OCI-LY3 (cell line): Measurements from ENCODE around the gene VMO1.
"Not testable (repeated sequence)": the region's sequence is repeated elsewhere in the genome, so short reads cannot be mapped to it uniquely, and the experiment has no call there.

Experiments used
- H2AFZ ChIP-seq: fragments of 200-600, 300-600 bp; shearing (Covaris generic); 2 replicates; pipeline ENCODE4 v1.6.0; 2014; ENCODE audit warnings: antibody characterized with exemption, low read depth, low read length
- H3K27ac ChIP-seq: fragments of 200-600, 300-600 bp; sonication (generic); 2 replicates; pipeline ENCODE4 v1.5.1; 2014; ENCODE audit warnings: mild to moderate bottlenecking, low read length, moderate library complexity, mixed read lengths
- H3K27me3 ChIP-seq: fragments of 200-600, 300-600 bp; sonication (generic); 2 replicates; pipeline ENCODE4 v1.6.1; 2014; ENCODE audit warnings: low read depth, low read length, mixed read lengths
- H3K36me3 ChIP-seq: fragments of 200-600, 300-600 bp; sonication (generic); replicated peaks from 2 replicates; pipeline ENCODE3; 2014; ENCODE audit warnings: low read depth, low read length, mixed read lengths
- H3K4me1 ChIP-seq: fragments of 300-600, 200-600 bp; sonication (generic); 2 replicates; pipeline ENCODE4 v1.6.1; 2014; ENCODE audit warnings: low read length, mixed read lengths
- H3K4me2 ChIP-seq: fragments of 200-600, 300-600 bp; sonication (generic); 2 replicates; pipeline ENCODE4 v1.6.1; 2014; ENCODE audit warnings: low read length, mixed read lengths
- H3K4me3 ChIP-seq: fragments of 300-600, 200-600 bp; sonication (generic); 2 replicates; pipeline ENCODE4 v1.5.1; 2014; ENCODE audit warnings: antibody characterized with exemption, mild to moderate bottlenecking, low read length, moderate library complexity
- H3K79me2 ChIP-seq: fragments of 300-600, 200-600 bp; shearing (Covaris generic); 2 replicates; pipeline ENCODE4 v1.6.1; 2014; ENCODE audit warnings: mild to moderate bottlenecking, low read length, mixed read lengths
- H3K9ac ChIP-seq: fragments of 300-600, 200-600 bp; shearing (Covaris generic); 2 replicates; pipeline ENCODE4 v1.6.0; 2014; ENCODE audit warnings: mild to moderate bottlenecking, low read length, moderate library complexity
- H3K9me3 ChIP-seq: fragments of 200-600, 300-600 bp; shearing (Covaris generic); 2 replicates; pipeline ENCODE4 v1.6.1; 2014; ENCODE audit warnings: low read length, mixed read lengths; ENCODE audit not compliant: insufficient read depth
- H4K20me1 ChIP-seq: fragments of 200-600, 300-600 bp; sonication (generic); 2 replicates; pipeline ENCODE4 v1.6.1; 2016; ENCODE audit warnings: low read length, mixed read lengths; ENCODE audit not compliant: insufficient read depth
- CTCF ChIP-seq: fragments of 200-600, 300-600 bp; sonication (generic); IDR thresholded peaks from 2 replicates; pipeline ENCODE4 v1.5.1; 2014; ENCODE audit warnings: antibody characterized with exemption, low read length, low read depth
- EZH2phosphoT487 ChIP-seq: fragments of 200-600 bp; shearing (Covaris generic); IDR thresholded peaks from 2 replicates; pipeline ENCODE4 v1.6.1; 2018; ENCODE audit warnings: antibody characterized with exemption, mixed run types, low read depth

Gene VMO1

GRCh38 chr17:4786106-4786511, at the start of gene VMO1:
Gene VMO1, minus strand, starts transcription at chr17:4786364. Its CDS starts 12 bp downstream, at chr17:4786352.
- H4K20me1 ChIP-seq: no peaks in the 10 kb centered on the region
- no peak within 1 kb of the TSS for H3K9ac ChIP-seq
- H3K4me2 ChIP-seq: no peak within 1 kb of the TSS
- H3K4me3 ChIP-seq: no peak within 1 kb of the TSS
- no peaks in the 10 kb centered on the region for H3K79me2 ChIP-seq
- H3K4me1 ChIP-seq: peaks cover 3% of the 10 kb centered on the region; the same call in 1 of the 2 replicates
- no peak within 1 kb of the TSS for H3K27ac ChIP-seq
- TF ChIP-seq EZH2phosphoT487 (no peak), CTCF (no peak)
- H3K9me3 ChIP-seq: no peaks in the 10 kb centered on the region
- no peaks in the 10 kb centered on the region for H3K36me3 ChIP-seq
- no peak within 1 kb of the TSS for H2AFZ ChIP-seq
- H3K27me3 ChIP-seq: no peaks in the 10 kb centered on the region

GRCh38 chr17:4834681-4835020, 48.5 kb upstream of the VMO1 start:
- peak overlapping the region; percentile 88; the same call in 1 of the 2 replicates for H3K9ac ChIP-seq
- H4K20me1 ChIP-seq: peaks cover 15% of the 10 kb centered on the region
- H3K4me3 ChIP-seq: peak overlapping the region; percentile 100
- no peaks in the 10 kb centered on the region for H3K9me3 ChIP-seq
- H3K79me2 ChIP-seq: peaks cover 48% of the 10 kb centered on the region
- H3K4me1 ChIP-seq: peaks cover 11% of the 10 kb centered on the region
- H3K27ac ChIP-seq: no peak overlapping the region
- no peaks in the 10 kb centered on the region for H3K27me3 ChIP-seq
- H2AFZ ChIP-seq: no peak overlapping the region
- peak overlapping the region; percentile 100 for H3K4me2 ChIP-seq
- no peaks in the 10 kb centered on the region for H3K36me3 ChIP-seq
- TF ChIP-seq EZH2phosphoT487 (no peak), CTCF (no peak)

GRCh38 chr17:4833941-4834680, 47.9 kb upstream of the VMO1 start:
- Histone ChIP-seq H3K27ac (no peak overlapping the region; the same call in 1 of the 2 replicates), H3K79me2 (peaks cover 42% of the 10 kb centered on the region), H3K4me1 (peaks cover 11% of the 10 kb centered on the region), H2AFZ (no peak overlapping the region), H3K27me3 (no peaks in the 10 kb centered on the region), H3K4me3 (peak overlapping the region; percentile 100), H3K9ac (peak overlapping the region; percentile 88), H3K4me2 (peak overlapping the region; percentile 100), H3K9me3 (no peaks in the 10 kb centered on the region), H4K20me1 (peaks cover 15% of the 10 kb centered on the region), H3K36me3 (no peaks in the 10 kb centered on the region)
- TF ChIP-seq EZH2phosphoT487 (no peak), CTCF (no peak)

DNA sequence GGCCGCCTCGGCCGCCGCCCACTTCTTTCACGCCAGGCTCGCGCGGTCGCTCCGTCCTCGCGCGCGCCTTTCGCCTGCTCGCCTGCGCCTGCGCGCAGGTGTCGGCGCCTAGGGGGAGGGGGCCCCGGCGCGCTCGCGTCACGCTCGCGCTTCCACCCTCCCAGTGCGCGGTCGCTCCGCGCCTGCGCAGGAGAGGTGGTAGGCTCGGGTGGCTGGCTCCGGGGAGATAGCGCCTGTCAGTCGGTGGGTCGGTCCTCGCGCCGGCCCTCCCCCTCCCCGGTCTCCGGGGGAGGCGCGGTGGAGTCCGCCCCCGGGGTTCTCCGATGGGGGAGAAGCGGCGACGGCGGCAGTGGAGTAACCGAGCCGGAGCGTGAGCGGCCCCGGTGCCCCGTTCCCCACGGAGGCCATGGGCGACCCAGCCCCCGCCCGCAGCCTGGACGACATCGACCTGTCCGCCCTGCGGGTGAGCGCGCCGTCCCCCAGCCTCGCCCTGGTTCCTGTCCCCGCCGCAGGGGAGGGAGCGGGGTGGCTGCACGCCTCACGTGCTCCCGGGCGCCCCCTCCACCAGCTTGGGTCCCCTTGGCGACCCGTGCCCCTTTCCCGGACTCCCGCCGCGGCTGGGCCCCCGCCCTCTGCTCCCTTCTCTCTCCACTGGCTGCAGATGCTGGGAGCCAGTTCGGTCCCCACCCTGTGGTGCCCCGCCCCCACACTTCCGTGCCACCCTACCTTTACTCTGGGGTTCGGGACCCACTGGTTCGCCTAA, 47.2 kb upstream of the VMO1 start, which contains the start of gene MINK1:
TSS of gene MINK1 (plus strand) at position 163 of the 763 bp plus-strand sequence. CDS start at position 407, 244 bp downstream.
- peaks cover 11% of the 10 kb centered on the region for H3K4me1 ChIP-seq
- no peaks in the 10 kb centered on the region for H3K27me3 ChIP-seq
- no peak within 1 kb of the TSS for H2AFZ ChIP-seq
- TF ChIP-seq EZH2phosphoT487 (no peak), CTCF (no peak)
- peak within 1 kb of the TSS; percentile 100 for H3K4me2 ChIP-seq
- peak within 1 kb of the TSS; percentile 88 for H3K9ac ChIP-seq
- peaks cover 14% of the 10 kb centered on the region for H4K20me1 ChIP-seq
- no peaks in the 10 kb centered on the region for H3K9me3 ChIP-seq
- no peaks in the 10 kb centered on the region for H3K36me3 ChIP-seq
- H3K4me3 ChIP-seq: peak within 1 kb of the TSS; percentile 100
- H3K79me2 ChIP-seq: peaks cover 39% of the 10 kb centered on the region
- peak within 1 kb of the TSS; percentile 52 for H3K27ac ChIP-seq

- H3K9me3 ChIP-seq, H2AFZ ChIP-seq, H3K27me3 ChIP-seq, H3K36me3 ChIP-seq: not testable (repeated sequence)
- peaks cover 36% of the 10 kb centered on the region for H3K79me2 ChIP-seq
- peak overlapping the region; percentile 81 for H3K9ac ChIP-seq
- peak overlapping the region; percentile 100 for H3K4me3 ChIP-seq
- peak overlapping the region; percentile 66 for H3K4me2 ChIP-seq
- peaks cover 12% of the 10 kb centered on the region for H4K20me1 ChIP-seq
- 0 out of 2 replicates have a peak overlapping the region, but pooled peaks have one; percentile 27 for H3K27ac ChIP-seq
- H3K4me1 ChIP-seq: peaks cover 11% of the 10 kb centered on the region
Measured at GRCh38 chr17:4832829-4833177, 46.6 kb upstream of the VMO1 start.
